ENCODE results near the gene TBC1D17. TPM values are rescaled to one million over a fixed set of nuclear protein-coding genes. Genes with fewer than 3 reads are reported as not detected.
A peak's percentile ranks its signal among the peaks of the same experiment; 100 is the strongest.

The TBC1D17 gene
- total and polyA plus RNA-seq, 10 donors, result 20.8 to 53.5 (median 36.6) TPM

DNA sequence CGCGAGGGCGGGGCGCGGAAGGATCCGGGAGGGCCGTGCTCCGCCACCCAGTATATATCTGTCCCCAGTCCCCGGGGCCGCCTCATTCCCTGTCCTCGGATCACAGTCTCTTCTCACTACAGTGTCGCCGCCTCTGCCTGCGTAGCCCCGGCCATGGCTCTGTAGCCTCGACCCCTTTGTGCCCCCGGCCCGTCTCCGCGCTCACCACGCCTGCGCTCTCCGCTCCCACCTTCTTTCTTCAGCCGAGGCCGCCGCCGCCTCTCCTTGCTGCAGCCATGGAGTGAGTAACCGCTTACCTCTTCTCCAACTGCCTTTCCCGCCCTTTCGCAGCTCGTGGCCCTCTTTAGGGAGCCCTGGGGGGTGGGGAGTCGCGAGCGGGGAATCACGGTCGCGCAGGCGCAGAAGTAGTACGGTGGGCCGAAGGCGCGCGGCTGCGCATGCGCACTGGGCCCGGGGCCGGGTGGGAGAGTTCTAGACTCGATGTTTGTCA is 51.7 kb downstream of the TBC1D17 start, which contains the start of the genes ATF5 and NUP62:
ATF5 (plus strand) TSS at position 85 of the 490 bp plus-strand sequence. CDS start 1,646 bp downstream, outside the sequence.
NUP62 (minus strand) TSS at position 384 of the 490 bp plus-strand sequence. CDS start 19,697 bp downstream, outside the sequence.
- Histone ChIP-seq H3K27ac (peak within 1 kb of the TSS; percentile 88 to 97 (median 94)), H3K36me3 (peaks cover 0 to 58% (median 14%) of the 10 kb centered on the region in 6 donors), H3K27me3 (replicated peaks in 1 of 7) (no peaks in the 10 kb centered on the region), H3K4me1 (peaks cover 16 to 74% (median 52%) of the 10 kb centered on the region in 6 donors), H3K4me3 (peak within 1 kb of the TSS; percentile 92 to 100 (median 98)), H3K9me3 (no peaks in the 10 kb centered on the region)
- intact Hi-C loops (cut with DNase I; ENCODE audit: low total_unique reads), result no loop called here
- 0 to 1% (median 1%) methylated on average over 38 to 48 of the region's 48 CpGs for WGBS, 5 donors
- peak; percentile 96 for DNase-seq
- TF ChIP-seq, protein P1, sequence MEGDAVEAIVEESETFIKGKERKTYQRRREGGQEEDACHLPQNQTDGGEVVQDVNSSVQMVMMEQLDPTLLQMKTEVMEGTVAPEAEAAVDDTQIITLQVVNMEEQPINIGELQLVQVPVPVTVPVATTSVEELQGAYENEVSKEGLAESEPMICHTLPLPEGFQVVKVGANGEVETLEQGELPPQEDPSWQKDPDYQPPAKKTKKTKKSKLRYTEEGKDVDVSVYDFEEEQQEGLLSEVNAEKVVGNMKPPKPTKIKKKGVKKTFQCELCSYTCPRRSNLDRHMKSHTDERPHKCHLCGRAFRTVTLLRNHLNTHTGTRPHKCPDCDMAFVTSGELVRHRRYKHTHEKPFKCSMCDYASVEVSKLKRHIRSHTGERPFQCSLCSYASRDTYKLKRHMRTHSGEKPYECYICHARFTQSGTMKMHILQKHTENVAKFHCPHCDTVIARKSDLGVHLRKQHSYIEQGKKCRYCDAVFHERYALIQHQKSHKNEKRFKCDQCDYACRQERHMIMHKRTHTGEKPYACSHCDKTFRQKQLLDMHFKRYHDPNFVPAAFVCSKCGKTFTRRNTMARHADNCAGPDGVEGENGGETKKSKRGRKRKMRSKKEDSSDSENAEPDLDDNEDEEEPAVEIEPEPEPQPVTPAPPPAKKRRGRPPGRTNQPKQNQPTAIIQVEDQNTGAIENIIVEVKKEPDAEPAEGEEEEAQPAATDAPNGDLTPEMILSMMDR (IDR thresholded peaks at IDR 0.05 in 8 of 11, conservative IDR thresholded peaks at IDR 0.05 in 3 of 11), result no peak
- TF ChIP-seq POLR2A (IDR thresholded peaks at IDR 0.05) (no peak), POLR2AphosphoS5 (IDR thresholded peaks at IDR 0.05) (peak in 1 of 3 donors; percentile 83)

DNA sequence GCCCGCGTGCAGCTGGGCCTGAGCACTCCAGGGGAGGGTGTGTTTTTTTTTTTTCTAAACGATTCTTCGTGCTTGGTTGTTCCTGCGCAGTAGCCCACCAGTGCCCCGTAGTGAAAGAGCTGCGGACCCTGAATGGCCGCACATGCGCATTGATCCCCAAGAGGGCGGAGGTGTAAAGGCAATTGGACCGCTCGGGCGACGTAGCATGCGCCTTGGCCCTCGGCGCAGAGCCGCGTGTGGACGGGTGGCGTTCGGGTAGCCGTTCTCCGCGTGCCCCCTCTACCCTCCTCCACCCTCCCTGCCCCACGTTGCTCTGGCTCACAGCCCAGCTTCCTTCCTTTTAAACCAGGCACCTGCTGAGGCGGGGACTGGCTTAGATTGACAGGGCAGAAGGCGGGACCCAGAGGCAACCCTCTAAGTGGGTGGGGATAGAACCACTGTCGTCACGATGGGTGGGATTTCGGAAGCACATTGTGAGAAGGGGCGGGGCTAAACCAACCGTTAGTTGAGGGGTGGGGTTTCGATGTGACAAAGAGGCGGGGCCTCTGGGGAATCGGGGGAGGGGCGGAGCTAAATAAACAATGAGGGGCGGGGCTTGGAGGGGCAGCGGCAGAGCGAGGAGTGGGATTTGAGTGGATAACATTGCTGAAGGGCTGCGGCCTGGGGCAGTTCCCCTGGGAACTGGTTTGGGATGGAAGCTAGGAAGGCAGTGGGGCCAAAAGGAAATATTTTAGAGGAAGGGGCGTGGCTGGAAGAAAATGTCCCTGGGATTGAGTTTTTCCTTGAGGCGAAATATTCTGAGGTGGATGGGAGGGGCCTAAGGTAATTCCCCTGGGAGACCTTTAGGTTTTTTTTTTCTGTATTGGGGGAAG is 52.3 kb downstream of the TBC1D17 start:
- TF ChIP-seq POLR2AphosphoS5 (IDR thresholded peaks at IDR 0.05), result peak; percentile 98 to 99 (median 98)
- peak; percentile 28 to 89 (median 88) for TF ChIP-seq POLR2A (IDR thresholded peaks at IDR 0.05)
- TF ChIP-seq, protein P1 (IDR thresholded peaks at IDR 0.05 in 8 of 11, conservative IDR thresholded peaks at IDR 0.05 in 3 of 11), result peak in 6 of 11 experiments; percentile 18 to 44 (median 36)
- WGBS, 5 donors, result 4 to 5% (median 5%) methylated on average over 41 to 43 of the region's 43 CpGs
- DNase-seq, result peak; percentile 96
- no peaks in the 10 kb centered on the region for H3K9me3 ChIP-seq
- no peaks in the 10 kb centered on the region for H3K27me3 ChIP-seq (replicated peaks in 1 of 7)
- peaks cover 0 to 51% (median 7%) of the 10 kb centered on the region in 6 donors for H3K36me3 ChIP-seq
- H3K27ac ChIP-seq, result peak overlapping the region; percentile 88 to 97 (median 94)
- H3K4me1 ChIP-seq, result peaks cover 16 to 67% (median 45%) of the 10 kb centered on the region in 6 donors
- H3K4me3 ChIP-seq, result peak overlapping the region; percentile 92 to 100 (median 98)
- intact Hi-C loops (cut with DNase I; ENCODE audit: low total_unique reads), result no loop called here

DNA sequence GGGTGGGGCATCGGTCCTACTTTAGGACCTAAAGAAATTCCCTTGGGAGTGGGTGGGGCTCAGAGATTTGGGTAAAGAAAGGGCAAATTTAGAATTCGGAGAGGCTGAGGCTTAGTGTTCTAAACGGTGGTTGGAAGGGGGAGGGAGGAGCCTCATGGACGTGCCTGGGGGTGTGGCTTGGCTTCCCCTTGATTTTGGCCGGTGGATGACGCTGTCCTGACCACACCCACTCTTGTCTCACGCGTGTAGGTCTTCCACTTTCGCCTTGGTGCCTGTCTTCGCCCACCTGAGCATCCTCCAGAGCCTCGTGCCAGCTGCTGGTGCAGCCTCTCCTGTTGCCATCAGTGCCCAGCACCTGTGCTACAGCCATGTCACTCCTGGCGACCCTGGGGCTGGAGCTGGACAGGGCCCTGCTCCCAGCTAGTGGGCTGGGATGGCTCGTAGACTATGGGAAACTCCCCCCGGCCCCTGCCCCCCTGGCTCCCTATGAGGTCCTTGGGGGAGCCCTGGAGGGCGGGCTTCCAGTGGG is 53.0 kb downstream of the TBC1D17 start:
- no peaks in the 10 kb centered on the region for H3K27me3 ChIP-seq (replicated peaks in 1 of 7)
- H3K4me1 ChIP-seq, result peaks cover 16 to 60% (median 40%) of the 10 kb centered on the region in 6 donors
- H3K36me3 ChIP-seq, result peaks cover 0 to 44% (median 1%) of the 10 kb centered on the region in 6 donors
- H3K27ac ChIP-seq, result peak overlapping the region in 7 of 8 donors; percentile 88 to 97 (median 95)
- no peaks in the 10 kb centered on the region for H3K9me3 ChIP-seq
- intact Hi-C loops (cut with DNase I; ENCODE audit: low total_unique reads), result no loop called here
- 57 to 77% (median 66%) methylated on average over 15 of the region's 15 CpGs for WGBS, 5 donors
- DNase-seq, result peak; percentile 86
- TF ChIP-seq POLR2AphosphoS5 (IDR thresholded peaks at IDR 0.05) (peak in 2 of 3 donors; percentile 27 to 28), POLR2A (IDR thresholded peaks at IDR 0.05) (no peak)
- TF ChIP-seq, protein P1 (IDR thresholded peaks at IDR 0.05 in 8 of 11, conservative IDR thresholded peaks at IDR 0.05 in 3 of 11), result no peak
- H3K4me3 ChIP-seq, result peak overlapping the region in 6 of 8 donors; percentile 93 to 100 (median 100)
